NCI-H128 (cell line): ENCODE data around the gene COL6A1.

Experiments used
- DNase-seq: peaks from one replicate; lab custom pipeline; 2025; ENCODE audit not compliant: unreplicated experiment; lab: John Stamatoyannopoulos, UW

COL6A1 gene

DNA sequence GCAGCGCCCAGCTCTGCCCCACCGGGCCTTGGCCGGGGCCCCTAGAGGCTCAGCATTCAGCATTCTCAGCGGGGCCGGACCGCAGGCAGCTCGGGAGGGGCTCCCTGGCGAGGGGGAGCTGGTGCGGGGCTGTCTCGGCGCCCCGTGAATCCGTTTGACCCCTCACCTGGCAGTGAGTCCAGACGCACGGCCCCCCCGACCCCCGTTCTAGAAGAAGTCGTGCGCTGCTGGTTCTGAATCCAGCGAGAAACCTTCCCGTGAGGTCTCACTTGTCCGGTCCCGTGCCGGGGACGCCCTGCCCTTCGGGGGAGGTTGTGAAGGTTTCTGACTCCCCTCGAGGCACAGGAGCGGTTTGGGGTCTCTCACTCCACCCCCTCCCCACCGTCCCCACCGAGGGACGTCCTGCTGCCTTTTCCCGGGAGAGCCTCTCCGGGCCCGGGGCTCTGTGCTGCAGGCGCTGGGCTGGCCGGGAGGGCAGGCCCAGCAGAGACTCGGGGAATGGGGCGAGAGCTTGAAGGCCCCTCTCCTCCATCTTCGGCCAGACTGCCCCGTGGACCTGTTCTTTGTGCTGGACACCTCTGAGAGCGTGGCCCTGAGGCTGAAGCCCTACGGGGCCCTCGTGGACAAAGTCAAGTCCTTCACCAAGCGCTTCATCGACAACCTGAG, 655 bp downstream of the COL6A1 start:
- DNase-seq, result no peak

DNA sequence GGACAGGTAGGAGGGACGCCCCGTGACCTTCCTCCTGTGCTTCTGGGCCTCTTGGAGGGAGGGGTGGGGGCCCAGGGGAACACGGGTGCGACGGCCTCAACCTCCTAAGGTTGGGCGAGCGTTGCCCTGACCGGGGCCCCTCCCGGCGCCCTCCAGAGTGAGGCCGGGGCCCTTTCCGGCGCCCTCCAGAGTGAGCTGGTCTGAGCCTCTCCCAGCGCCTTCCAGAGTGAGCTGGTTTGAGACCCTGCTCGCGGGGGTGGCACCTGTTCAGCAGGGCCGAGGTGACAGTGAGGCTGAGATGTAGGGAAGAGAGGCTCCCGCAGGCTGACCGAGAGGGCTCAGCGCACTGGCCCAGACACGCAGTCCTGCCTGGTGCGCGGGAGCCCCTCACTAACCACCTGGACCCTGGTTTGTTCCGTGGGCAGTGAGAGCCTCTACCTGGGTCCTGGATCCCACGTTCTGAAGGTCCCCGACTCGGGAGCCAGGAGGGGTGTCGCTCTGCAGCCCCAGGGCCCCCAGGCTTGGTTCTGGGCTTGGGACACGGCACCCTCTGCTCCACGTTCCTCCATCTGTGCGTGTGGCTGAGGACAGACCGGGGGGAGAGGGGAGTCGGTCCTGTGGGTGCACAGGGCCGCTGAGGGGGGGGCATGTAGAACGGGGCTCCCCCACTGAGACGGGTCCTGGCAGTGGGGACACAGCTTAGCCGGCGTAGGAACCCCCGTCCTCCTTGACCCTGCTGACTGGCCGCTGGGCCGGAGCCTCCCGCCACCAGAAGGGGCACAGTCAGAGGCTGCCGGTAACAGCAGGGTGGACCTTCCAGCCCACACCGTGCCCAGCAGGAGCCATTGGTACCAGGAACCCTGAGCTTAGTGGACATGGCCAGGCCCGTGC, 1.4 kb downstream of the COL6A1 start:
- no peak for DNase-seq

DNA sequence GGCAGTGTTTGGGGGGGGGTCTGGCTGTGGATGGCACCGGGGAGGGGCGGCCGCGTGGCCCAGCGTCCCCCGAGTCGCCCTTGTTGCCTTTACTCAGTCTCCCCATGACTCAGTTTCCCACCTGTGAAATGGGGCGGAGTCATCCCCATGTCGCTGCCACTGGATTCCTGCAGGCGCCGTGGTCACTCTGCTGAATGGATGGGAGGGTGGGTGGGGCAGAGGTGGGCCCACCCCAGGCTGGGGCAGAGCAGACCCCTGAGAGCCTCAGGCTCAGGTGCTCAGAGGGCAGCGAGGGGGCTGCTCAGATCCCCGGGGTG, 2.0 kb downstream of the COL6A1 start:
- no peak for DNase-seq

DNA sequence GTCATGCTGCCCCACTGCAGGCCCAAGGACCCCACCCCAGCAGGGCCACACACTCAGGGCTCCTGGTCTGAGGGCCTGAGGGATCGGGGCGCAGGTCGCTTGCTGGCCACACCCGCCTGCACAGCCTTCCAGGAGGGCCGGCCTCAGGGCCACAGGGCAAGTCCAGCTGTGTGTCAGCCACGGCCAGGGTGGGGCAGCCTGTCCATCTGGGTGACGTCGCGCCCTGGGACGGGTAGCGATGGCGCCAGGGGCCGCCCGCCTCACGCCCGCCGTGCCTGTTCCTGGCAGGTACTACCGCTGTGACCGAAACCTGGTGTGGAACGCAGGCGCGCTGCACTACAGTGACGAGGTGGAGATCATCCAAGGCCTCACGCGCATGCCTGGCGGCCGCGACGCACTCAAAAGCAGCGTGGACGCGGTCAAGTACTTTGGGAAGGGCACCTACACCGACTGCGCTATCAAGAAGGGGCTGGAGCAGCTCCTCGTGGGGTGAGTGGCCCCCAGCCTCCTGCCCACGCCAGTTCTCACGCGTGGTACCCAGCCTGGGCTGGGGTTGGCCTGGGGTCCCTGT, 2.5 kb downstream of the COL6A1 start:
- no peak for DNase-seq

DNA sequence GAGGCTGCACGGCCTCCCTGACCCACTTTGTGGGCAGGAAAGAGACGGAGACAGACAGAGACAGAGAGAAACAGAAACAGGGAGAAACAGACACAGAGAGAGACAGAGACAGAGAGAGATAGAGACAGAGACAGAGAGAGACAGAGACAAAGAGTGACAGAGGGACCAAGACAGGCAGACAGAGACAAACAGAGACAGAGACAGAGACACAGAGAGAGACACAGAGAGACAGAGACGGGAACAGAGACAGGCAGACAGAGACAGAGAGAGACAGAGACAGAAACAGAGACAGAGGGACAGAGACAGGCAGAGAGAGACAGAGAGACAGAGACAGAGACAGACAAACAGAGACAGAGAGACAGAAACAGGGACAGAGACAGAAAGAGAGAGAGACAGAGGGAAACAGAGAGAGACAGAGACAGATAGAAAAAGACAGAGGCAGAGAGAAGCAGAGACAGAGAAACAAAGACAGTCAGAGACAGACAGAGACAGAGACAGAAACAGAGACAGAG, 3.1 kb downstream of the COL6A1 start:
- no peak for DNase-seq

DNA sequence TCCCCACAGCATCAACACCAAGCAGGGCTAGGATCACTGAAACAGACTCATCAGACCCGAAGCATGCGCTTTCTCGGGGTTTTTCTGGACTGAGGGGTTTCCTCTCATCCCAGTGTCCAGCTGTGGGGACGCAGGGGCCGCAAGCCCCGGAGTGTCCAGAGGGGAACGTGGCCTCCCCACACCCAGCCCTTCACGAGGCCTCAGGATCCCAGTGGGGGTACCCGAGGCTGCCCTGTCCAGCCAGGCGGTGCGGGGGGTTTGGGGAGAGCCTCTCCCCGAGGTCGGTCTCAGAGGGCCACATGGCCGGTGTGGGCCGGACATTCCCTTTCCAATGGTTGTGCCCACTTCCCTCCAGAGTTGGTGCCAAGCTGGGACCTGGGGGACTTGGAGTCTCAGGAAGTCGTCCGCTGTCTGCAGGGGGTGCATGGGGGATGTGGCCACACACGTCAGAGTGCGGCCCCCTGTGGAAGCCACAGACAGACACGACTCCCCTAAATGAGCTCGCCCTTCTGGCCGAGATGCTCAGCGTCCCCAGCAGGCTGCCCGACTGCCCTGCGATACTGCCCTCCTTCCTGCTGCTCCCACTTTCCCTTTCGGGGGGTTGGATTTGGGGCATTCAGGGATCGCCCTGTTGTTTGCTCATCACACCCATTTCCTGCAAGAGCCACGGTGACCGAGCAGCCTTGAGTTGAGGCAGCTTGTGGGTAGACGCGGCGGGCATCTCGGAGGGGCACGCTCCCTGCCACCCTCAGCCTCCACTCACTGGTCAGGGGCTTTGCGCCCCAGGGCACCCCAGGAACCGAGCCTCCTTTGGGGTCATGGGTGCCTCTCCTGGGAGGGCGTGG, 4.1 kb downstream of the COL6A1 start:
- DNase-seq, result no peak

DNA sequence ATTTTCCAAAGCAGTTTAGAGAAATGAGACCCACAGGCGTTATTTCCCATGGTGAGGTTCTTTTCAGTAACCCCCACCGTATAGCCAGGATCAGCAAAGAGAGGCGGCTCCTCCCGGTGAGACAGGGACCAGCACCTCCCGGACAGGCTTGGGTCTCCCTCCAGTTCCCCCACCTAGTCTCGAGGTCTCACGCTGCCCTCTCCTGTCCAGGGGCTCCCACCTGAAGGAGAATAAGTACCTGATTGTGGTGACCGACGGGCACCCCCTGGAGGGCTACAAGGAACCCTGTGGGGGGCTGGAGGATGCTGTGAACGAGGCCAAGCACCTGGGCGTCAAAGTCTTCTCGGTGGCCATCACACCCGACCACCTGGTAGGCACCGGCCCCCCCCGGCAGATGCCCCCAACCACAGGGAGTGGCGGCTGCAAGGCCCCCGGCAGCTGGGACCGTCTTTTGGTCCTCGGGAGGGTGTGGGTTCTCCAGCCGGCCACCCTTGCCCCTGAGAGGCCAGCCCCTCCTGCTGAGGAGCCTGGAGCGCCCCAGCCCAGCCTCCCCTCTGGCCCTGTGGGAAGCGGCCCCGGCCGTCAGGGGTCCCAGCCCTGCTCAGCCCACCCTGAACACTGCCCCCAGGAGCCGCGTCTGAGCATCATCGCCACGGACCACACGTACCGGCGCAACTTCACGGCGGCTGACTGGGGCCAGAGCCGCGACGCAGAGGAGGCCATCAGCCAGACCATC, 4.9 kb downstream of the COL6A1 start:
- no peak for DNase-seq

DNA sequence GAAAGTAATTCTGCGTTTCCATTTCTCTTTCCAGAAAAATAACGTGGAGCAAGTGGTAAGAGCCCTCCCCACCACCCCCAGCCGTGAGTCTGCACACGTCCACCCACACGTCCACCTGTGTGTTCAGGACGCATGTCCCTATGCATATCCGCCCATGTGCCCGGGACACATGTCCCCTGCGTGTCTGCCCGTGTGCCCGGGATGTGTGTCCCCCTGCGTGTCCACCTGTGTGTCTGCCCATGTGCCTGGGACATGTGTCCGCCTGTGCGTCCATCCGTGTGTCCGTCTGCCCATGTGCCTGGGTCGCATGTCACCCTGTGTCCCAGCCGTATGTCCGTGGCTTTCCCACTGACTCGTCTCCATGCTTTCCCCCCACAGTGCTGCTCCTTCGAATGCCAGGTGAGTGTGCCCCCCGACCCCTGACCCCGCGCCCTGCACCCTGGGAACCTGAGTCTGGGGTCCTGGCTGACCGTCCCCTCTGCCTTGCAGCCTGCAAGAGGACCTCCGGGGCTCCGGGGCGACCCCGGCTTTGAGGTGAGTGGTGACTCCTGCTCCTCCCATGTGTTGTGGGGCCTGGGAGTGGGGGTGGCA, 5.6 kb downstream of the COL6A1 start:
- DNase-seq, result no peak

DNA sequence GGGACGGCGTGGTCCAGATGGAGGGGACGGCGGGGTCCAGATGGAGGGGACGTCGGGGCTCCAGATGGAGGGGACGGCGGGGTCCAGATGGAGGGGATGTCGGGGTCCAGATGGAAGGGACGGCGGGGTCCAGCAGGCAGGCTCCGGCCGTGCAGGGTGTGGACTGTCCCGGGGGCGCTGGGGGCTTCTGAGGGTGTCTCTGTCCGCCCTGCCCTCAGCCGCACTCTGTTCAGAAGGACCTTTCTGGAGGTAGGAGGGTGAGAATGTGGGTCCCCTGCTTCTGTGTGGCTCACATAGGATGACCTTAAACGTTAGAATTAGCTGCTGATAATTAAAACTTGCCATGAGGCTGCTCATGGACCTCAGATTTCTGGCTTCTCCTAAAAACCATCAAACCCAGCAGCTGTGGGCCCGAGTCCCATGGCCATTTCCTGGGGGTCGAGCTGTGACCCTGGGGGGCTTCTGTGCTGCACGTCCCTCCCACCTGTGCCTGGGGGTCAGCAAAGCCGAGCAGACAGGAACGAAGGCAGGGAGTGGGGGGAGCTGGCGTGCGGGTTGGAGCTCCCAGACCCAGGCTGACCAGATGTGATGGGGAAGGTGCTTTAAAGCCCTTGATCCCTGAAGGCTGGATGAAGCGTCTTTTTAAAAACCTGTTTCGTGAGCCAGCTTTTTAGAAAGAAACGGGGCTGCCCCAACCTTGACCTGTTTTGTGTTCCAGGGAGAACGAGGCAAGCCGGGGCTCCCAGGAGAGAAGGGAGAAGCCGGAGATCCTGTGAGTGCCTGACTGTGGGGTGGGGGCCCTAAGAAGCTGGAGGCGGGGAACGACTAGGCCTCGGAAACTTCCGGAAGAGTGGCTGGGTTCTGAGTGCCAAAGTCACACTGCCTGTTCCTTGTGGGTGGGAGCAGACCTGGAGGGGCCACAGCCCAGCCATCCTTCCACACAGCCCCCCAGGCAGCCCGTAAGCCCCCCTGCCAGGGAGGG, 7.1 kb downstream of the COL6A1 start:
- no peak for DNase-seq

DNA sequence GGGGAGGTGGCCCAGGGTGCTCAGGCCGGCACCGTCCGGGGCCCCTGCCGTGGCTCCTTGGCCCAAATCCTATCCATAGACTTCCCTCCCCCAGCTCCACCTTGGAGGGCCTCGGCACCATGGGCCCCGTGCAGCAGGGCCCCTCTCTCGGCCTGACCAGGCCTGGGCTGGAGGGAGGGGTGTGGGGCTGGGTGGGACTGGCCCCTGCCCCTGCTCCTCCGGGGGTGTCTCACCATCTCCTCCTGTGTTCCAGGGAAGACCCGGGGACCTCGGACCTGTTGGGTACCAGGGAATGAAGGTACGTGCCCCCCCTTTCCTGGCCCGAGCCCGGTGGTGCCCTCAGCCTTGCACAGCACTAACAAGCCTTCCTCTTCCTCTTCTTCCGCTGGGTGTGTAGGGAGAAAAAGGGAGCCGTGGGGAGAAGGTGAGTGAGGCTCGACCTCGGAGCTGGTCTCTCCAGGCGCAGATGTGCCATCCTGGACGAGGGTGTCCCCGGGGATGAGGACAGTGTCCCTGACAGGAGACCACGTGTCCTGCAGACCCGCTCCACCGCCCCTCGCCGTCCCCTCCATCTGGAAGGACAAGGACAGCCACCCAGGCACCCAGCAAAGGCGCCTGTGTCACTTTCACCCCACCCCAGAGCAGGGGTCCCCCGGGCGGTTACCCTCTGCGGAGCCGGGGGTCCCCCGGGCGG, 7.9 kb downstream of the COL6A1 start:
- no peak for DNase-seq

DNA sequence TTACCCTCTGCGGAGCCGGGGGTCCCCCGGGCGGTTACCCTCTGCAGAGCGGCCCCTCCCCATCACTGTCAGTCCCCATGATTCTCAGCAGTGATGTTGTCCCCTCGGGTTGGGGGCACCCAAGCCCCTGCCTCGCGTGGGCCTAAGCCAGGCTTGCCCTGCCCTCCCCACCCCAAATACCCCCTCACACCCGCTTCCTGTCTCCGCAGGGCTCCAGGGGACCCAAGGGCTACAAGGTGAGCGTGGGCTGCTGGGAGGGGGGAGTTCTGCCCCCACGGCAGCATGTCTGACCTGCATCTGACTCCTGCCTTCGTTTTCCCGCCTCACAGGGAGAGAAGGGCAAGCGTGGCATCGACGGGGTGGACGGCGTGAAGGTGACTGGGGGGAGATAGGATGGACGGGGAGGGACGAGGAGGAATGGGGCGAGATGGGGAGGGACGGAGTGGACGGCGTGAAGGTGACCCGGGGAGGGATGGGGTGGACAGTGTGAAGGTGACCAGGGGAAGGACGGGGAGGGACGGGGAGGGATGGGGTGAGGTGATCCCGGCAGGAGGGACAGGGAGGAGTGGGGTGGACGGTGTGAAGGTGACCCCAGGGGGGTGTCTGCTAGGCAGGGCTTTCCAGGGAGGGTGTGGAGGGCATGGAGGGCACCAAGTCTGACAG, 8.6 kb downstream of the COL6A1 start:
- no peak for DNase-seq

DNA sequence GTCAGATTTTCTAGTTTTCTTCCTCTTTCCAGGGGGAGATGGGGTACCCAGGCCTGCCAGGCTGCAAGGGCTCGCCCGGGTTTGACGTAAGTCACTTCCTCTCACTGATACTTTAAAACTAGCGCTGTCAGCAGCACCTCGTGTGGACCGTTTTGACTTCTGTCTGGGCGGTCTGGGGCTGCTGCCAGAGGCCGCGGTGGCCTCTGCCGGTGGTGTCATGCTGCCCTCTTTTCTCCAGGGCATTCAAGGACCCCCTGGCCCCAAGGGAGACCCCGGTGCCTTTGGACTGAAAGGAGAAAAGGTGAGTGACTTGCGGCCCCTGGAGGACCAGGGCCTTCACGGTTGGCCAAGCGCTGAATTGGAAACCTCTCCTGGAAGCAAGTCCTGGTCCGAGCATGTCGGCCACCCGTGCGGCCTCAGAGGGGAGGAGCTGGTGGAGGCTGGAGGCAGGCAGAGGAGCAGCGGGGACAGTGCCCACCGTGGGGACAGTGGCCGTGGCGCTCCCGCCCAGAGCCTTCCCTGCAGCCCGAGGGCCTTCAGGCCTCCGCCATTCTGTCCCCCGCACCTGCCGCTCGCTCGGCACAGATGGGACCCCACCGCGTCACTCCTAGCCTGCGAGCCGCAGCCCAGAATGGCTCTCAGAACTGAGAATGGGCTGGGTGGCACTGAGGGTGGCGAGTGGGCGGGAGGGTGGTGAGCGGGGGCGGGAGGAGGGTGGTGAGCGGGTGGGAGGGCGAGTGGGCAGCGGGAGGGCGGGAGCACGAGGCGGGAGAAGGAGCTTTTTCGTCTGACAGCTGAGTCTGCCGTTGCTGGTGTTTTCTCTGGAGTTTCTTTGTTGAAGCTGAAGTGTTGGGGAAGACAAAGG, 9.4 kb downstream of the COL6A1 start:
- no peak for DNase-seq

DNA sequence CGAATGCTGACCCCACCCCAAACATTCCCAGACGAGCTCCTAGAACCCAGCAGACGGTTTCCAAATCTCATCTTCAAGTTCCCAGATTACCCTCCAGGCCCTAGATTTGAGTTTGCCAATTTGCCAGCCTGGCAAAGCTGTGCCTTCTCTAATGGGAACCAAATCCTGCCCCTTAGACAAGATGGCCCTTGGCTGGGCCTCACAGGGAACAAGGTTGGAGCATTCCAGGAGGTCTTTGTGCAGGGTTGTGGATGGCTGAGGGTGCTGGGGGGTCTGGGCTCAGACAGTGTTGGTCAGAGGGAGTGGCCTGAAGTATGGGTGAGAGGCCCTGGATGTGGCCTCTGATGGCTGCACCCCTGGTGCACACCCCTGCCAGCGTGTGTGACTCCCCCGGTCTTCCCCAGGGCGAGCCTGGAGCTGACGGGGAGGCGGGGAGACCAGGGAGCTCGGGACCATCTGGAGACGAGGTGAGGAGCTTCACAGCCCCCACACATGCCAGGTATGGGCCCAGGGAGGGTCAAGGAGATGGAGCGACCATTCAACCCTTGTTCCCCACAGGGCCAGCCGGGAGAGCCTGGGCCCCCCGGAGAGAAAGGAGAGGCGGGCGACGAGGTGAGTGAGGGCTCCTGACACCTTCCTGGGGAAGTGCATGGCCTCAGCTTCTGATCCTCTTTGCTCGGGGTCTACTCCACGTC, 10.2 kb downstream of the COL6A1 start:
- no peak for DNase-seq

DNA sequence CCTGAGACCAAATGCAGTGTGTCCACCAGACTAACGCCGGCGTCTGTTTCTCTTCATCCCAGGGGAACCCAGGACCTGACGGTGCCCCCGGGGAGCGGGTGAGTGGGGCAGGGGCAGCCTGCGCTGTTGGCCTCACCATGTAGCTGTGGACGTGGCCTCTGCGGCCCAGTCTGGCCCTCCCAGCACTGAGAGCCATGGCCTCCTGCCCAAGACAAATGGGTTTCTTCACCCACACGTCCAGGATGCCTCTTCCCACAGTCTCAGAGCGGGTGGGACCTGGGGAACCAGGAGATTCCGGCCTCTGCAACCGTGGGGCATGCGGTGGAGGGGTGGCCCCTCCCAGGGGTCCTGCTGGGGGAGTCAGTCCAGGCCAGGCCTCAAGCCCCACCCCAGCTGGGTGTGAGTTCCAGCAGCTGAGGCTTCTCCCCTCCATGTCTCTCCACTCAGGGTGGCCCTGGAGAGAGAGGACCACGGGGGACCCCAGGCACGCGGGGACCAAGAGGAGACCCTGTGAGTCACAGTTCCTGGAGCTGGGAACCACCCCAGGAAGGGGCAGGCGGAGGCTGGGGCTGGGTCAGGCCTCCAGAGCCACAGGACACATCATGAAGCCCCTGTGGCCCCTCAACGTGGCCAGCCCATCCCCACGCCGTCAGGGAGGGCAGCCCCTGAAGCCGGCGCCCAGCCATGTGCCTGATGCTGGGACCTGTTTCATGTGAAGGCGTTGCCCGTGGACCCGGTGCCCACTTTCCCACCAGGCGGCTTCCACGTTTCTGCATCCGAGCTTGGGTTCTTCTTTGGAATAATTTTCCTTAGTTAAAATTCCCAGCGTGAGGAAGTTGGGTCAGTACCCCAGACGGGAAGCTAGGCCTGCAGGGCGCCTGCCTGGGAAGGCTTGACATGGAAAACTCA, 11.0 kb downstream of the COL6A1 start:
- DNase-seq, result no peak
